SHP77 (cell line): ENCODE measurements around the gene BLACAT1.
"Not testable (repeated sequence)": the region's sequence is repeated elsewhere in the genome, so short reads cannot be mapped to it uniquely, and the experiment has no call there.

Experiments used
- DNase-seq, 2 experiments: peaks; one replicate each; lab custom pipeline; 2025; lab: John Stamatoyannopoulos, UW

BLACAT1 gene

GRCh38 chr1:205417870-205418635 is 37.8 kb downstream of the BLACAT1 start:
- DNase-seq: no peak

DNA sequence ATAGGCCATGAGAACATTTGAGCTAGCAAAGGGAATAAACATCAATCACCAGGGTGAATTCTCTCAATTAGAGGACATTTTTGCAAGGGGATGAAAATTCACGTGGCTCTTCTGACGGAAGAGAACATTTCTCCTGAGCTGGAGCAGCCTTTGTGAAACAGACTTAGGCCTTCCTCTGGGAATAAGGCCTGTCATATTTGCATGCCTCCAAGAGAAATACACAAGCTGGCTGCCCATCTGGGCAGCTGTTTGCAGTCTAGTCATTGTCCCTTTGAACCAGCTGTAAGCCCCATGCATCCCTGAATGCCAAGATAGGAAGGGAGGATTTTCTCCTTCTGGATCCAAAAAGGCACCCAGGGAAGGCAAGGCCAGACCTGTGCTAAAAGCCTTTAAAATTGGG is 39.5 kb downstream of the BLACAT1 start:
- DNase-seq: no peak

- no peak for DNase-seq
Measured at GRCh38 chr1:205410581-205411298, 45.1 kb downstream of the BLACAT1 start.

DNA sequence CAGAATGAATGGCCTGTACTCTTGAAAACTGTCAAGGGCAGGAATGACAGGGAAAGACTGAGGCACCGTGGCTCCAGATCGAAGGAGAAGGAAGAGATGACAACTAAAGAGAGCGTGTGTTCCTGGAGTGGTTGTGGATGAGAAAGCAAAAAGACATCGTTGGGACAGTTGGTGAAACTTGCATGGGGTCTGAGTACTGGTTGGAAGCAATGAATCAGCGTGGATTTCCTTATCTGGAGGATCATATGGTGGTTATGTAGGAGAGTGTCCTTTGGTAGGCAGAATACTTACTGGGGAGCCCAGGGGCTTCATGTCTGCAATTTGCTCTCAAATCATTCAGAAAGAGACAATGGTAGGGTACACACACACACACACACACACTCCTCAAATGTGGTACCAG is 47.9 kb downstream of the BLACAT1 start:
- no peak for DNase-seq

- not testable (repeated sequence) for DNase-seq
Measured at GRCh38 chr1:205406252-205406651, 49.6 kb downstream of the BLACAT1 start.
